Measurements from ENCODE around the gene RFTN2.

Gene RFTN2

GRCh38 chr2:197538412-197538811, 137.0 kb downstream of the RFTN2 start:
- DNase-seq: no peak

Data from NCI-H774 (cell line).